ENCODE measurements around the gene SFT2D3.

GRCh38 chr2:127703282-127703681, 2.0 kb downstream of the SFT2D3 start:
- TF ChIP-seq CTCF (conservative IDR thresholded peaks at IDR 0.05; ENCODE audit: low read depth, low read length), result no peak
- no peak for TF ChIP-seq EZH2 (IDR thresholded peaks at IDR 0.05; ENCODE audit: borderline replicate concordance, low read depth, low read length, poor library complexity, severe bottlenecking)
